Cardiac muscle cell (in vitro differentiated cells and primary cell): Measurements from ENCODE around the gene ELOA. TPM values are rescaled to one million over a fixed set of nuclear protein-coding genes. Genes with fewer than 3 reads are reported as not detected.
A peak's percentile ranks its signal among the peaks of the same experiment; 100 is the strongest.

Experiments
- DNase-seq, 2 donors: peaks; one replicate each; pipeline versions ENCODE4 v3.0.0 to v3.0.0-alpha.2; 2010 to 2017; ENCODE audit warnings: low read depth in 1 of 2, low spot score in 1 of 2
- H3K27ac ChIP-seq: fragments of 200-600 bp; sonication (generic); 2 replicates; pipeline ENCODE4 v1.5.1; 2016
- H3K27me3 ChIP-seq: fragments of 200-600 bp; sonication (generic); 2 replicates; pipeline ENCODE4 v1.6.0; 2016; ENCODE audit warnings: control low read depth
- H3K36me3 ChIP-seq: fragments of 200-600 bp; sonication (generic); 2 replicates; pipeline ENCODE4 v1.5.1; 2016; ENCODE audit warnings: control low read depth
- H3K4me1 ChIP-seq: fragments of 200-600 bp; sonication (generic); 2 replicates; pipeline ENCODE4 v1.8.1; 2017; ENCODE audit warnings: low read depth, mild to moderate bottlenecking, mixed run types
- H3K4me3 ChIP-seq: fragments of 200-600 bp; sonication (generic); 2 replicates; pipeline ENCODE4 v1.5.1; 2016; ENCODE audit warnings: mild to moderate bottlenecking
- H3K9me3 ChIP-seq: fragments of 200-600 bp; sonication (generic); 2 replicates; pipeline ENCODE4 v1.5.1; 2017; ENCODE audit warnings: low read depth, mild to moderate bottlenecking, control low read depth
- polyA plus RNA-seq: library from polyadenylated mRNA; unstranded; fragments of >200 nt; fragmentation: Nextera tagmentation; extraction: Ambion mirVana; gene quantifications from 2 replicates; pipeline ENCODE4 v1.2.1, GENCODE V29; 2016
- total RNA-seq: library from RNA; depleted of rRNA; stranded (reverse); fragments of >200 nt; gene quantifications from 2 replicates; pipeline ENCODE4 v1.2.3, GENCODE V29; 2016
- TF ChIP-seq, protein P1 (sequence below): IDR thresholded peaks from 2 replicates; pipeline ENCODE4 v1.5.1; 2012; ENCODE audit warnings: low read depth, mild to moderate bottlenecking, low read length

ELOA gene
- total and polyA plus RNA-seq, 2 experiments from 2014 or later, result 34.8 to 42.1 TPM

DNA sequence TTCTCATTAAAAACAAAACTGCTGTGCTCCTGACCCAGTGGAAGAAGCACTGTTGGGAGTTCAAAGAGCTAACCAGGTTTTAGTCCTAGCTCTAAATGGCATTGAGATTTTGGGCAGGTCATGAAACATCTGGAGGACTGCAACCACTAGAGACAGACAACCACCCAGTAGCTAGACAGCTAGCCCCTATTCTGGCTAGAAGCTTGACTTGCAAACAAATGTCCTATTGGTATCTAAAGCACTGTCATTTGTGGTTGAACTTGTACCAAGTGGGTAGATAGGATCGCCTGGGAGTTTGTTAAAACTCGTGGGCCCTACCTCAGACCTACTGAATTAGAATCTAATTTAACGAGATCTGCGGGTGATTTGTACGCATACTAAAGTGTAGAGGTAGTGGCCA lies 44.8 kb upstream of the ELOA start:
- no peaks in the 10 kb centered on the region for H3K27me3 ChIP-seq
- TF ChIP-seq, protein P1, sequence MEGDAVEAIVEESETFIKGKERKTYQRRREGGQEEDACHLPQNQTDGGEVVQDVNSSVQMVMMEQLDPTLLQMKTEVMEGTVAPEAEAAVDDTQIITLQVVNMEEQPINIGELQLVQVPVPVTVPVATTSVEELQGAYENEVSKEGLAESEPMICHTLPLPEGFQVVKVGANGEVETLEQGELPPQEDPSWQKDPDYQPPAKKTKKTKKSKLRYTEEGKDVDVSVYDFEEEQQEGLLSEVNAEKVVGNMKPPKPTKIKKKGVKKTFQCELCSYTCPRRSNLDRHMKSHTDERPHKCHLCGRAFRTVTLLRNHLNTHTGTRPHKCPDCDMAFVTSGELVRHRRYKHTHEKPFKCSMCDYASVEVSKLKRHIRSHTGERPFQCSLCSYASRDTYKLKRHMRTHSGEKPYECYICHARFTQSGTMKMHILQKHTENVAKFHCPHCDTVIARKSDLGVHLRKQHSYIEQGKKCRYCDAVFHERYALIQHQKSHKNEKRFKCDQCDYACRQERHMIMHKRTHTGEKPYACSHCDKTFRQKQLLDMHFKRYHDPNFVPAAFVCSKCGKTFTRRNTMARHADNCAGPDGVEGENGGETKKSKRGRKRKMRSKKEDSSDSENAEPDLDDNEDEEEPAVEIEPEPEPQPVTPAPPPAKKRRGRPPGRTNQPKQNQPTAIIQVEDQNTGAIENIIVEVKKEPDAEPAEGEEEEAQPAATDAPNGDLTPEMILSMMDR, result no peak
- H3K4me1 ChIP-seq, result peaks cover 9% of the 10 kb centered on the region
- peaks cover 80% of the 10 kb centered on the region for H3K36me3 ChIP-seq
- H3K4me3 ChIP-seq, result no peak overlapping the region
- H3K9me3 ChIP-seq, result no peaks in the 10 kb centered on the region
- DNase-seq, result no peak
- no peak overlapping the region for H3K27ac ChIP-seq

DNA sequence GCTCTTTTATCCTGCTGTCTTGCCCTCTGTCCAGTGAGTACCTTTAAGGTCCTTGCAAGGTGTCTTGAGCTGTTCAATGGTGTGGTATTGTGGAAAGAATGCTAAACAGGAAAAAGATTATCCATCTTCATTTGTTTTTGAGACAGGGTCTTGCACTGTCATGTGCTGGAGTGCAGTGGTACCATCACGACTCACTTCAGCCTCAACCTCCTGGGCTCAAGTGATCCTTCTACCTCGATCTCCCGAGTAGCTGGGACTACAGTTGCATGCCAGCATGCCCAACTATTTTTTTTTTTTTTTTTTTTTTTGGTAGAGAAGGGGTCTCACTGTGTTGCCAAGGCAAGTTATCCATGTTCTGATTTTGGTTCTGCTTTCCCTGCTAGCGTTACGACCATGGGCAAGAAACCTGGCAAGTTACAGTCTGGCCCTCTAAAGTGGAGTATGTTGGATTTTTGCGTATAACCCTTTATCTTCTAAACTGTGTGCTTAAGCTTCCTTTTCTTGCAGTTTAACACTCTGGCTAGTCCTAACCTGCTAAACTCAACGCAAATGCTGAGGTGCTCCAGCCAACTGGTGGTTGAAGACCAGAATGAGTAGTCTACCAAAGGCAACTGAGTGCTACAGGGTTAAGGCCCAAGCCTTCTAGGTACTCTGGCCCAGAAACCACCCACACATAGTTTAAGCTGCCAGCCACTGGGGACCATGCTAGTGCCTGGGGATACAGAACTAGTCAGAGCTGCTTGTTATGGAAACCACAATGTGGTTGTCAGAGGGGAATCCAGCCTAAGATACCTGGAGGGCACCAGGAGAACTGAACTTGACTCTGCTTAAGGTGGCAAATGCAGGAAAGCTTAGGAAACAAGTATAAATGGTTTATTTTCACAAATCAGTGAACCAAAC lies 43.7 kb upstream of the ELOA start:
- Histone ChIP-seq H3K4me3 (no peak overlapping the region), H3K27ac (no peak overlapping the region), H3K4me1 (no peaks in the 10 kb centered on the region), H3K36me3 (peaks cover 70% of the 10 kb centered on the region), H3K27me3 (no peaks in the 10 kb centered on the region), H3K9me3 (no peaks in the 10 kb centered on the region)
- TF ChIP-seq, protein P1, result no peak
- DNase-seq, result no peak

DNA sequence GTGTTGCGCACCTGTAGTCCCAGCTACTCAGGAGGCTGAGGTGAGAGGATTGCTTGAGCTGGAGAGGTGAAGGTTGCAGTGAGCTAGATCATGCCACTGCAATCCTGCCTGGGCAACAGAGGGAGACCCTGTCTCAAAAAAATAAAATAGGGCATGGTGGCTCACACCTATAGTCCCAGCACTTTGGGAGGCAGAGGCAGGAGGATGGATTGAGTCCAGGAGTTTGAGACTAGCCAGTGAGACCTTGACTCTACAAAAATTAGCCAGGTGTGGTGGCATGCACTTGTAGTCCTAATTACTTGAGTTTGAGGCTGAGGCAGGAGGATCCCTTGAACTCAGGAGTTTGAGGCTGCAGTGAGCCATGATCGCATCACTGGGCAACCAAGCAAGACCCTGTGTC lies 42.0 kb upstream of the ELOA start:
- Histone ChIP-seq H3K27ac (no peak overlapping the region), H3K27me3 (no peaks in the 10 kb centered on the region), H3K9me3 (no peaks in the 10 kb centered on the region), H3K4me1 (no peaks in the 10 kb centered on the region), H3K36me3 (peaks cover 54% of the 10 kb centered on the region), H3K4me3 (no peak overlapping the region)
- no peak for DNase-seq
- TF ChIP-seq, protein P1, result no peak

DNA sequence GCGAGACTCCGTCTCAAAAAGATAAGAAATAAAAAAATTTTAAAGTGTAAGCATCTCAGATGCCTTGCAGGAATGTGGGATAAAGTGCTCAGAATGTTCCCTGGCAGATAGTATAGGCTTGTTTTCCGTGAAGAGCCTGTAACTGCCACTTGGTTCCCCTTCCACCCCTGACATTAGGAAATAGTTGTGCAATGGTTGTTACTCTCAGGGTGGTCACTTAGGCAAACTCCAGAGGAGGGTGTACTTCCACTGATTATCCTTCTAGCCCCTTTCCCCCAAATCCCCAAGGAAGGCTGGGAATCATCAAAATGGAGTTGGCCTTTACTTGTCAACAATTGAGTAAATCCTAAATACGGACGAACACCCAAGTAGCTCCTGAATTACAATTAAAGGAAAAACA lies 41.3 kb upstream of the ELOA start:
- TF ChIP-seq, protein P1, result no peak
- Histone ChIP-seq H3K4me3 (no peak overlapping the region), H3K27me3 (no peaks in the 10 kb centered on the region), H3K36me3 (peaks cover 48% of the 10 kb centered on the region), H3K4me1 (no peaks in the 10 kb centered on the region), H3K27ac (peak overlapping the region; percentile 53), H3K9me3 (no peaks in the 10 kb centered on the region)
- peak in 1 of 2 donors; percentile 42 for DNase-seq

DNA sequence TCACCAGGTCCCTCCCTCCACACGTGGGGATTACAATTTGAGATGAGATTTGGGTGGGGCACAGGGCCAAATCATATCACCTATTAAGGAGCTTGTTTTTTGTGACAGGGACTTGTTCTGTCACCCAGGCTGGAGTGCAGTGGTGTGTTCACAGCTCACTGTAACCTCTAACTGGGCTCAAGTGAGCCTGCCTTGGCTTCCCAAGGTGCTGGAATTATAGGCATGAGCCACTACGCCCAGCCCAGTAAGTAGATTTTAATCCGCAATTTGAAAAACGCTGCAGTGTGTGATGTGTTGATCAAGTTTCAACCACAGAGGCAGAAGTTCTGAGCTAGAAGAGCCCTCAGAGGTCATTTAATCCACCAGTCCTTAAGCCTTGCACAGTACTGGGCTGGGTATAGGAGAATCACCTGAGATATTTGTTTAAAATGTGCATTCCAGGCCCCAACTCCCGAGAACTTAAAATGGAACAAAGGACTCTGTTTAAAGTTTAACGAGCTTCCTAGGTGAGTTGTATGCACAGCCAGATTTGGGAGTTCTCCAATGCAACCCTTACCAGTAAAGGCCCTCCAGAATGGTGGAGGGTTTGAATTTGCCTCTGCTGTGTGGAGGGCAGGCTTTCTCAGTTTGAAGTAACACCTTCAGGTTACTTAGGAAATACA lies 38.3 kb upstream of the ELOA start:
- H3K27me3 ChIP-seq, result no peaks in the 10 kb centered on the region
- DNase-seq, result no peak
- no peak overlapping the region for H3K27ac ChIP-seq
- H3K4me1 ChIP-seq, result no peaks in the 10 kb centered on the region
- no peaks in the 10 kb centered on the region for H3K9me3 ChIP-seq
- TF ChIP-seq, protein P1, result no peak
- peaks cover 25% of the 10 kb centered on the region for H3K36me3 ChIP-seq
- H3K4me3 ChIP-seq, result no peak overlapping the region
